Thyroid gland (tissue), 4 donors: ENCODE measurements around the gene PXDN.

Experiments
- POLR2A ChIP-seq, 2 donors: fragments of 450-650 bp; IDR thresholded peaks; one replicate each; pipeline ENCODE4 v1.6.1; 2017; ENCODE audit warnings: antibody characterized with exemption in 2 of 2, mild to moderate bottlenecking in 2 of 2, moderate library complexity in 1 of 2
- TF ChIP-seq, protein P1 (sequence below), 6 experiments: fragments of 200-600 bp in 3 of 6; fragments of 450-650 bp in 3 of 6; sonication (generic) in 3 of 6; IDR thresholded peaks; one replicate each; pipeline ENCODE4 v1.5.1; 2016 to 2019; ENCODE audit warnings: antibody characterized with exemption in 6 of 6, mild to moderate bottlenecking in 2 of 6, inconsistent platforms in 1 of 6, moderate library complexity in 1 of 6

DNA sequence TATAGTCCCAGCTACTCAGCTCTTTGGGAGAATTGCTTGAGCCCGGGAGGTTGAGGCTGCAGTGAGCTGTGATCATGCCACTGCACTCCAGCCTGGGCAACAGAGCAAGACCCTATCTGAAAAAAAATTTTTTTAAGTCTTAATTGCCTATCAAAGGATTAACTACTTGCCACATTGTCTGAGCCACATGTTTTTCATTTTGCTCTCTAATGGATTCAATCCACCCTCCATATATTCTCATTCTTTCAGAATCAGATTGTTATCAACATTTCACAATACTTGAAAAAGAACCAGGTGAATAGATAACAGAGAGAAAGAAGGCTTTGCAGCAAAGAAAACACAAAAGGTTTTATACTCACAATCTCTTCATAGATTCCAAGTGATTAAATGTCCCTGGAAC, 61.0 kb downstream of the PXDN start:
- no peak for TF ChIP-seq POLR2A (IDR thresholded peaks at IDR 0.05)
- TF ChIP-seq, protein P1, sequence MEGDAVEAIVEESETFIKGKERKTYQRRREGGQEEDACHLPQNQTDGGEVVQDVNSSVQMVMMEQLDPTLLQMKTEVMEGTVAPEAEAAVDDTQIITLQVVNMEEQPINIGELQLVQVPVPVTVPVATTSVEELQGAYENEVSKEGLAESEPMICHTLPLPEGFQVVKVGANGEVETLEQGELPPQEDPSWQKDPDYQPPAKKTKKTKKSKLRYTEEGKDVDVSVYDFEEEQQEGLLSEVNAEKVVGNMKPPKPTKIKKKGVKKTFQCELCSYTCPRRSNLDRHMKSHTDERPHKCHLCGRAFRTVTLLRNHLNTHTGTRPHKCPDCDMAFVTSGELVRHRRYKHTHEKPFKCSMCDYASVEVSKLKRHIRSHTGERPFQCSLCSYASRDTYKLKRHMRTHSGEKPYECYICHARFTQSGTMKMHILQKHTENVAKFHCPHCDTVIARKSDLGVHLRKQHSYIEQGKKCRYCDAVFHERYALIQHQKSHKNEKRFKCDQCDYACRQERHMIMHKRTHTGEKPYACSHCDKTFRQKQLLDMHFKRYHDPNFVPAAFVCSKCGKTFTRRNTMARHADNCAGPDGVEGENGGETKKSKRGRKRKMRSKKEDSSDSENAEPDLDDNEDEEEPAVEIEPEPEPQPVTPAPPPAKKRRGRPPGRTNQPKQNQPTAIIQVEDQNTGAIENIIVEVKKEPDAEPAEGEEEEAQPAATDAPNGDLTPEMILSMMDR (IDR thresholded peaks at IDR 0.05) = no peak
